H1 (cell line): ENCODE results near the gene TMTC2. TPM values are rescaled to one million over a fixed set of nuclear protein-coding genes. Genes with fewer than 3 reads are reported as not detected.

Experiments used
- CTCF ChIA-PET: fragments of 300-600 bp; sonication (Branson Sonifier 250); formaldehyde crosslinking; loops from one replicate; lab custom pipeline; 2021; ENCODE audit not compliant: partially characterized antibody; lab: Charles Lee
- POLR2A ChIA-PET: fragments of 300-600 bp; sonication (Branson Sonifier 250); formaldehyde crosslinking; loops from one replicate; lab custom pipeline; 2021; ENCODE audit warnings: inconsistent platforms; ENCODE audit not compliant: partially characterized antibody; lab: Charles Lee
- DNase-seq, 2 experiments: peaks; one replicate each; pipeline versions ENCODE4 v3.0.0 to v3.0.0-alpha.2; 2010 to 2022; ENCODE audit warnings: low spot score in 2 of 2, low read depth in 1 of 2, mixed read lengths in 1 of 2
- FAIRE-seq: peaks from 2 replicates; lab custom pipeline; 2011; peaks lifted over from hg19 to GRCh38; lab: Jason Lieb, UNC
- H2AFZ ChIP-seq: 2 replicates; pipeline ENCODE4 v1.8.1; 2012; ENCODE audit warnings: low read length, inconsistent platforms
- H2AK5ac ChIP-seq: 2 replicates; pipeline ENCODE4 v1.6.1; 2013; ENCODE audit warnings: low read depth, low read length
- H2BK120ac ChIP-seq: replicated peaks from 2 replicates; pipeline ENCODE3; 2013; ENCODE audit warnings: low read depth, low read length, inconsistent platforms
- H2BK12ac ChIP-seq: 2 replicates; pipeline ENCODE4 v1.6.1; 2013; ENCODE audit warnings: low read depth, low read length
- H2BK15ac ChIP-seq: 2 replicates; pipeline ENCODE4 v1.6.1; 2013; ENCODE audit warnings: low read length
- H2BK20ac ChIP-seq: 2 replicates; pipeline ENCODE4 v1.6.1; 2013; ENCODE audit warnings: low read length
- H2BK5ac ChIP-seq: 2 replicates; pipeline ENCODE4 v1.6.1; 2013; ENCODE audit warnings: low read depth, low read length
- H3K14ac ChIP-seq: 2 replicates; pipeline ENCODE4 v1.6.1; 2013; ENCODE audit warnings: inconsistent platforms; ENCODE audit not compliant: insufficient read length
- H3K18ac ChIP-seq: 2 replicates; pipeline ENCODE4 v1.6.1; 2013; ENCODE audit warnings: low read length; ENCODE audit errors: extremely low read depth
- H3K23ac ChIP-seq: 2 replicates; pipeline ENCODE4 v1.6.1; 2013; ENCODE audit warnings: inconsistent platforms; ENCODE audit not compliant: insufficient read length
- H3K23me2 ChIP-seq: 2 replicates; pipeline ENCODE4 v1.6.1; 2013; ENCODE audit warnings: low read depth, low read length
- H3K27ac ChIP-seq: 2 replicates; pipeline ENCODE4 v1.6.1; 2011; ENCODE audit warnings: low read depth, low read length, inconsistent platforms
- H3K27me3 ChIP-seq, 4 experiments: replicated peaks in 1 of 4; 1 replicate in 1 of 4; 2 replicates in 3 of 4; pipeline versions ENCODE4 v1.6.1 to v1.8.1; 2011 to 2013; ENCODE audit warnings: low read length in 3 of 4, mild to moderate bottlenecking in 3 of 4, inconsistent platforms in 2 of 4, mixed read lengths in 2 of 4, moderate library complexity in 1 of 4; ENCODE audit not compliant: control insufficient read depth in 3 of 4, insufficient read depth in 3 of 4; ENCODE audit errors: extremely low read depth in 1 of 4
- H3K36me3 ChIP-seq, 4 experiments: 2 replicates each; pipeline versions ENCODE4 v1.6.1 to v1.8.1; 2011 to 2013; ENCODE audit warnings: mild to moderate bottlenecking in 4 of 4, low read length in 3 of 4, moderate library complexity in 2 of 4, control low read depth in 1 of 4, inconsistent platforms in 1 of 4; ENCODE audit not compliant: insufficient read depth in 4 of 4, control insufficient read depth in 2 of 4
- H3K4ac ChIP-seq: replicated peaks from 2 replicates; pipeline ENCODE3; 2013; ENCODE audit warnings: low read length, low read depth, mixed read lengths, inconsistent platforms; ENCODE audit not compliant: insufficient read length
- H3K4me1 ChIP-seq, 4 experiments: replicated peaks in 1 of 4; 1 replicate in 1 of 4; 2 replicates in 3 of 4; pipeline versions ENCODE4 v1.6.1 to v1.8.1; 2011 to 2013; ENCODE audit warnings: low read length in 3 of 4, inconsistent platforms in 2 of 4, mixed read lengths in 1 of 4; ENCODE audit not compliant: insufficient read depth in 4 of 4, control insufficient read depth in 3 of 4
- H3K4me2 ChIP-seq, 2 experiments: 2 replicates each; pipeline versions ENCODE4 v1.6.1 to v1.8.1; 2011 to 2013; ENCODE audit warnings: low read depth in 2 of 2, low read length in 2 of 2, control low read depth in 1 of 2, inconsistent platforms in 1 of 2, mild to moderate bottlenecking in 1 of 2; ENCODE audit not compliant: insufficient read depth in 1 of 2
- H3K4me3 ChIP-seq, 4 experiments: fragments of 200-600, 300-600 bp in 1 of 4; sonication (generic), shearing (Covaris generic), sonication (Bioruptor Twin) in 1 of 4; 2 replicates each; pipeline versions ENCODE4 v1.5.1 to v1.8.1; 2011 to 2016; ENCODE audit warnings: low read length in 4 of 4, low read depth in 3 of 4, control low read depth in 2 of 4, inconsistent platforms in 2 of 4, mild to moderate bottlenecking in 2 of 4, mixed read lengths in 1 of 4, moderate library complexity in 1 of 4; ENCODE audit not compliant: insufficient read depth in 2 of 4; ENCODE audit errors: extremely low read depth in 1 of 4
- H3K56ac ChIP-seq: replicated peaks from 2 replicates; pipeline ENCODE3; 2013; ENCODE audit warnings: low read depth, mild to moderate bottlenecking, mixed read lengths, low read length, inconsistent platforms; ENCODE audit not compliant: insufficient read length
- H3K79me1 ChIP-seq: 2 replicates; pipeline ENCODE4 v1.6.1; 2013; ENCODE audit warnings: low read depth, low read length, control low read depth
- H3K79me2 ChIP-seq, 2 experiments: 2 replicates each; pipeline versions ENCODE4 v1.6.1 to v1.8.1; 2012 to 2013; ENCODE audit warnings: low read length in 2 of 2, mild to moderate bottlenecking in 2 of 2, inconsistent platforms in 1 of 2; ENCODE audit not compliant: insufficient read depth in 2 of 2, control insufficient read depth in 1 of 2
- H3K9ac ChIP-seq, 4 experiments: replicated peaks in 1 of 4; 1 replicate in 1 of 4; 2 replicates in 3 of 4; pipeline versions ENCODE4 v1.6.1 to v1.8.1; 2011 to 2013; ENCODE audit warnings: low read depth in 3 of 4, low read length in 3 of 4, control low read depth in 2 of 4, mild to moderate bottlenecking in 2 of 4, moderate library complexity in 2 of 4, inconsistent platforms in 1 of 4; ENCODE audit errors: extremely low read depth in 1 of 4
- H3K9me3 ChIP-seq, 2 experiments: 2 replicates each; pipeline versions ENCODE4 v1.6.1 to v1.8.1; 2012 to 2013; ENCODE audit warnings: mild to moderate bottlenecking in 2 of 2, moderate library complexity in 2 of 2, control low read depth in 1 of 2, inconsistent platforms in 1 of 2, low read depth in 1 of 2, low read length in 1 of 2, mixed read lengths in 1 of 2; ENCODE audit not compliant: insufficient read depth in 2 of 2
- H4K20me1 ChIP-seq, 2 experiments: replicated peaks in 1 of 2; 2 replicates each; pipeline versions ENCODE3 to v1.8.1; 2011 to 2013; ENCODE audit warnings: inconsistent platforms in 2 of 2, low read length in 2 of 2, mild to moderate bottlenecking in 1 of 2; ENCODE audit not compliant: insufficient read depth in 2 of 2, control insufficient read depth in 1 of 2
- H4K5ac ChIP-seq: 2 replicates; pipeline ENCODE4 v1.6.1; 2013; ENCODE audit warnings: low read length, low read depth, mixed read lengths, inconsistent platforms; ENCODE audit not compliant: insufficient read length
- H4K8ac ChIP-seq: 2 replicates; pipeline ENCODE4 v1.8.0; 2013; ENCODE audit warnings: mild to moderate bottlenecking, moderate library complexity, low read length, inconsistent platforms; ENCODE audit not compliant: insufficient read depth; ENCODE audit errors: extremely low read depth
- H4K91ac ChIP-seq: replicated peaks from 2 replicates; pipeline ENCODE3; 2013; ENCODE audit warnings: low read length, mixed read lengths, inconsistent platforms; ENCODE audit not compliant: insufficient read length
- ASH2L ChIP-seq: fragments of 200-600, 300-600 bp; sonication (generic); IDR thresholded peaks from one replicate; pipeline ENCODE4 v1.7.1; 2017; ENCODE audit warnings: low read length
- BCL11A ChIP-seq, 2 experiments: IDR thresholded peaks; one replicate each; pipeline ENCODE4 v1.6.1; 2011; ENCODE audit warnings: low read depth in 2 of 2, low read length in 2 of 2, mild to moderate bottlenecking in 2 of 2
- CHD2 ChIP-seq: IDR thresholded peaks from 2 replicates; pipeline ENCODE4 v1.6.1; 2012; ENCODE audit warnings: low read length, improper control_type of control experiment
- EGR1 ChIP-seq: IDR thresholded peaks from 2 replicates; pipeline ENCODE4 v1.6.1; 2011; ENCODE audit warnings: low read depth, low read length, borderline replicate concordance
- EZH2 ChIP-seq: fragments of 200-600 bp; sonication (generic); IDR thresholded peaks from 2 replicates; pipeline ENCODE4 v1.7.1; 2012; ENCODE audit warnings: low read depth, mild to moderate bottlenecking, moderate library complexity, low read length, inconsistent platforms; ENCODE audit not compliant: severe bottlenecking
- JUND ChIP-seq: IDR thresholded peaks from 2 replicates; pipeline ENCODE4 v1.6.1; 2011; ENCODE audit warnings: mild to moderate bottlenecking, improper control_type of control experiment, low read length
- POLR2AphosphoS5 ChIP-seq: IDR thresholded peaks from 2 replicates; pipeline ENCODE4 v1.6.1; 2011; ENCODE audit warnings: low read depth, low read length
- POU5F1 ChIP-seq: IDR thresholded peaks from 2 replicates; pipeline ENCODE4 v1.6.1; 2011; ENCODE audit warnings: low read depth, mild to moderate bottlenecking, low read length, moderate library complexity
- RNF2 ChIP-seq: fragments of 200-900, 300-1000 bp; sonication (generic); IDR thresholded peaks from 2 replicates; pipeline ENCODE4 v1.7.1; 2016; ENCODE audit warnings: borderline replicate concordance, low read depth, mild to moderate bottlenecking, antibody characterized with exemption, low read length; ENCODE audit not compliant: poor library complexity, severe bottlenecking; ENCODE audit errors: missing control alignments
- RXRA ChIP-seq: IDR thresholded peaks from 2 replicates; pipeline ENCODE4 v1.6.1; 2011; ENCODE audit warnings: low read depth, mild to moderate bottlenecking, low read length, moderate library complexity; ENCODE audit not compliant: insufficient read depth
- SIN3A ChIP-seq, 2 experiments: IDR thresholded peaks in 1 of 2; conservative IDR thresholded peaks in 1 of 2; 2 replicates each; pipeline ENCODE4 v1.6.1; 2011 to 2012; ENCODE audit warnings: low read length in 2 of 2, improper control_type of control experiment in 1 of 2, low read depth in 1 of 2, mild to moderate bottlenecking in 1 of 2
- SP2 ChIP-seq: IDR thresholded peaks from 2 replicates; pipeline ENCODE4 v1.6.1; 2012; ENCODE audit warnings: mild to moderate bottlenecking, low read length, inconsistent platforms
- TBP ChIP-seq: IDR thresholded peaks from 2 replicates; pipeline ENCODE4 v1.6.1; 2011; ENCODE audit warnings: low read depth, low read length, improper control_type of control experiment
- WGBS, 2 experiments: shearing (Covaris generic) in 1 of 2; methylation state at CpG; one replicate each; pipeline versions ENCODE4 v1.1.6 to v1.1.7; 2013 to 2015; ENCODE audit warnings: low lambda C conversion rate in 2 of 2, mixed read lengths in 2 of 2, inconsistent platforms in 1 of 2, low coverage in 1 of 2, missing lambda C conversion rate in 1 of 2; ENCODE audit not compliant: insufficient replicate concordance in 2 of 2, insufficient coverage in 1 of 2, insufficient read length in 1 of 2; ENCODE audit errors: extremely low coverage in 1 of 2, missing lambda C conversion rate in 1 of 2; 5-methylcytosine and 5-hydroxymethylcytosine counted together
- polyA plus RNA-seq, 7 experiments: library from polyadenylated mRNA; depleted of rRNA in 3 of 7; stranded (reverse) in 5 of 7; unstranded in 2 of 7; fragments of >200 nt in 5 of 7; fragments of 200-250 nt in 2 of 7; gene quantifications; 1 replicate in 5 of 7; 2 replicates in 1 of 7; 4 replicates in 1 of 7; pipeline versions ENCODE4 v1.2.1 to v1.2.3, GENCODE V29; 2011 to 2013; ENCODE audit warnings: missing spikeins in 2 of 7, mixed read lengths in 2 of 7
- total RNA-seq: library from RNA; stranded (reverse); fragmentation: NEBNext Ultra II Directional; extraction: Animal tissue kit (Norgen Biotek cat#: 25700); gene quantifications from 2 replicates; pipeline ENCODE4 v1.2.1, GENCODE V29; 2021
- TF ChIP-seq, protein P1 (sequence below): IDR thresholded peaks from 2 replicates; pipeline ENCODE4 v1.6.1; 2011; ENCODE audit warnings: low read length, improper control_type of control experiment

The TMTC2 gene
- total and polyA plus RNA-seq, 2 of the 8 experiments (the other 6 are each of a cell fraction or from before 2014, with no cell fraction given) = 2.3 to 3.9 TPM

DNA sequence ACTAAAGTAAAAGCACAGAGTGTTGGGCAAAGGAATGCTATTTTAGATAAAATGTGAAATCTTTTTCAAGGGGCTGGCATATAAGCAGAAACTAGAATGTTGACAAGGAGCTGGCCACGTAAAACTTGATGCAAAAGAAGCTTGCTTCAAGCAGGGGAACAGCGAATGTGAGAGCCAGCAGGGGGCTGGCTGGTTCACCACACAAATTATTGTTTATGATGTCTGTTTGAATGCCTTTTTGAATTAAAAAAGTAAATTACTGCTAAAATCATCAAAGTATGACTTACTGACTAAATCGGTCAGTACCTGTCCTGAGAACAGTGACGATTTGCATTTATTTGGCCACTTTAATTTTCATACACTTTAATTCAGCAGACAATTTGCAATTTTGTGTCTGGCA lies 38.9 kb upstream of the TMTC2 start:
- Histone ChIP-seq H3K56ac (no peak overlapping the region), H4K91ac (no peak overlapping the region), H3K36me3 (no peaks in the 10 kb centered on the region), H2BK5ac (no peak overlapping the region), H3K23me2 (no peaks in the 10 kb centered on the region), H2BK120ac (no peak overlapping the region), H3K79me2 (no peaks in the 10 kb centered on the region), H3K79me1 (no peaks in the 10 kb centered on the region), H2BK20ac (no peak overlapping the region), H3K9me3 (no peaks in the 10 kb centered on the region), H3K23ac (no peak overlapping the region), H4K8ac (no peak overlapping the region), H3K18ac (no peak overlapping the region), H2AK5ac (no peak overlapping the region), H2AFZ (no peak overlapping the region), H4K5ac (no peak overlapping the region), H3K27me3 (no peaks in the 10 kb centered on the region), H2BK12ac (no peak overlapping the region), H3K14ac (no peak overlapping the region), H3K4me3 (no peak overlapping the region), H2BK15ac (no peak overlapping the region), H3K4me2 (no peak overlapping the region), H3K4ac (no peak overlapping the region), H3K4me1 (peaks cover 0 to 3% (median 0%) of the 10 kb centered on the region in 4 experiments; a peak in 2 of 7 replicates), H3K27ac (no peak overlapping the region), H4K20me1 (no peaks in the 10 kb centered on the region), H3K9ac (no peak overlapping the region)
- POLR2A ChIA-PET = interaction anchor here (0.6 kb wide), 1 partner anchor 15 kb away, joined by 3 read pairs; no protein-coding TSS in a partner anchor
- 75% methylated on average over 4 of the region's 4 CpGs; no CpG with 5 or more reads in 1 of the 2 experiments for WGBS, 2 experiments
- FAIRE-seq (no peak), DNase-seq (no peak)
- CTCF ChIA-PET = no interaction called here
- TF ChIP-seq SIN3A (conservative IDR thresholded peaks at IDR 0.05 in 1 of 2, IDR thresholded peaks at IDR 0.05 in 1 of 2; ENCODE audit: low read depth in 1 of 2, low read length in 2 of 2) = no peak
- TF ChIP-seq ASH2L = no peak
- TF ChIP-seq TBP = no peak
- TF ChIP-seq, protein P1, sequence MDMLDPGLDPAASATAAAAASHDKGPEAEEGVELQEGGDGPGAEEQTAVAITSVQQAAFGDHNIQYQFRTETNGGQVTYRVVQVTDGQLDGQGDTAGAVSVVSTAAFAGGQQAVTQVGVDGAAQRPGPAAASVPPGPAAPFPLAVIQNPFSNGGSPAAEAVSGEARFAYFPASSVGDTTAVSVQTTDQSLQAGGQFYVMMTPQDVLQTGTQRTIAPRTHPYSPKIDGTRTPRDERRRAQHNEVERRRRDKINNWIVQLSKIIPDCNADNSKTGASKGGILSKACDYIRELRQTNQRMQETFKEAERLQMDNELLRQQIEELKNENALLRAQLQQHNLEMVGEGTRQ = no peak
- TF ChIP-seq SP2 = no peak
- no peak for TF ChIP-seq BCL11A (IDR thresholded peaks at IDR 0.05; ENCODE audit: low read depth in 2 of 2, low read length in 2 of 2)
- no peak for TF ChIP-seq RNF2
- TF ChIP-seq EGR1 = no peak
- TF ChIP-seq RXRA = no peak
- no peak for TF ChIP-seq JUND
- TF ChIP-seq POLR2AphosphoS5 = no peak
- TF ChIP-seq CHD2 = no peak
- no peak for TF ChIP-seq EZH2
- TF ChIP-seq POU5F1 = no peak
